Activated T-cell treated with anti-CD3 and anti-CD28 coated beads, Interleukin-2, amount 50 U/mL, for 72 hours (primary cell): ENCODE data around the gene ARL13B. TPM values are rescaled to one million over a fixed set of nuclear protein-coding genes. Genes with fewer than 3 reads are reported as not detected.

ENCODE experiments used
- ATAC-seq, 2 donors: fragments of 150-1000 bp; cut with Tn5 transposase; replicated peaks in 1 of 2; 2 replicates each; pipeline ENCODE4 v1.10.0; 2021; ENCODE audit warnings: moderate library complexity in 2 of 2, mild to moderate bottlenecking in 1 of 2
- DNase-seq, 2 donors: peaks; one replicate each; pipeline ENCODE4 v3.0.0; 2021 to 2022; ENCODE audit warnings: mixed read lengths in 1 of 2
- H3K27ac Mint-ChIP-seq: one replicate; pipeline ENCODE4 v1.8.0; 2022; ENCODE audit warnings: mild to moderate bottlenecking, moderate library complexity, mixed read lengths
- H3K27me3 Mint-ChIP-seq: one replicate; pipeline ENCODE4 v1.8.0; 2022; ENCODE audit warnings: low read depth, mixed read lengths
- H3K36me3 Mint-ChIP-seq, 2 donors: one replicate each; pipeline ENCODE4 v1.8.0; 2022; ENCODE audit warnings: mixed read lengths in 2 of 2, mild to moderate bottlenecking in 1 of 2; ENCODE audit not compliant: insufficient read depth in 2 of 2
- H3K4me1 Mint-ChIP-seq: one replicate; pipeline ENCODE4 v1.8.0; 2022; ENCODE audit warnings: low read depth, mixed read lengths
- H3K4me3 Mint-ChIP-seq, 2 donors: one replicate each; pipeline ENCODE4 v1.8.0; 2022; ENCODE audit warnings: mild to moderate bottlenecking in 2 of 2, mixed read lengths in 2 of 2, moderate library complexity in 2 of 2
- H3K9me3 Mint-ChIP-seq, 2 donors: one replicate each; pipeline ENCODE4 v1.8.0; 2022; ENCODE audit warnings: mixed read lengths in 2 of 2
- total RNA-seq, 2 donors: library from RNA; stranded (reverse); gene quantifications; one replicate each; pipeline ENCODE4 v1.2.3, GENCODE V29; 2022

ARL13B gene
- total RNA-seq, 2 donors from 2014 or later: 11.4 to 17.9 TPM

GRCh38 chr3:94099311-94099710 is 119.4 kb downstream of the ARL13B start:
- peaks cover 6% of the 10 kb centered on the region for H3K4me1 Mint-ChIP-seq
- no peak overlapping the region for H3K4me3 Mint-ChIP-seq
- no peaks in the 10 kb centered on the region for H3K9me3 Mint-ChIP-seq
- H3K36me3 Mint-ChIP-seq: peaks cover 5 to 17% of the 10 kb centered on the region in 2 donors
- ATAC-seq: no peak
- no peaks in the 10 kb centered on the region for H3K27me3 Mint-ChIP-seq
- H3K27ac Mint-ChIP-seq: peak overlapping the region; percentile 25
- DNase-seq: no peak

DNA sequence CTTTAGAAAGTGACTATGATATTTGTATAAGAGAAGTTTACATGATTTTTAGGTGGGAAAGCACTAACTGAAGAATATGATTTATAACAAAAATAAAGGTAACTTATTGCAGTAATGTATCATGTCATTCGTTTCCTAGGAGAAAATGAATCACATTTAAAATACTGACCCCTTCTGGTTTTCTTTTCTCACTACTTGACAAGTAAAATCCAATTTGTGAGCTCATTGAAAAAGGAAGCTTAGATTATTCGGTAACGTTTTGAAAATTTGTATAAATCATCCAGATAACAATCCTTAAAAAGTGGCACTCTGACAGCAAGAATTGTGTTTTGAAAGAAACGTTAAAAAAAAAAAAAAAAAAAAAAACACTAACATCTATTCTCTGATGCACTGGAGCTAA is 121.9 kb downstream of the ARL13B start:
- no peaks in the 10 kb centered on the region for H3K27me3 Mint-ChIP-seq
- no peaks in the 10 kb centered on the region for H3K9me3 Mint-ChIP-seq
- peaks cover 5 to 19% of the 10 kb centered on the region in 2 donors for H3K36me3 Mint-ChIP-seq

More for the DNA sequence above, 121.9 kb downstream of the ARL13B start:
- Mint-ChIP-seq H3K4me1 (peaks cover 6% of the 10 kb centered on the region), H3K4me3 (no peak overlapping the region), H3K27ac (no peak overlapping the region)
- no peak for ATAC-seq
- DNase-seq: no peak

Other genes with a start within 250 kb of the ARL13B start
- under 1 TPM; 0.46 to 0.50 TPM for gene PROS1, start 6.3 kb upstream of the ARL13B start, total RNA-seq
- not detected for gene STX19, start 48.4 kb downstream of the ARL13B start, total RNA-seq
- 1 to 10 TPM; 8.1 to 9.3 TPM for gene DHFR2, start 82.8 kb downstream of the ARL13B start, total RNA-seq
- 10 to 100 TPM; 18.4 to 19.4 TPM for gene NSUN3, start 82.9 kb downstream of the ARL13B start, total RNA-seq